B cell (primary cell): ENCODE measurements around the gene LRRC8A. TPM values are rescaled to one million over a fixed set of nuclear protein-coding genes. Genes with fewer than 3 reads are reported as not detected.

ENCODE experiments used
- ATAC-seq: fragments of 200-7000 bp; cut with Tn5 transposase; one replicate; pipeline ENCODE4 v1.10.0; 2021; ENCODE audit warnings: low read depth, mild to moderate bottlenecking, moderate number of reproducible peaks, moderate library complexity
- CTCF ChIA-PET: fragments of 350-600 bp; sonication (Branson Sonifier 250); formaldehyde crosslinking; loops from one replicate; lab custom pipeline; 2021; ENCODE audit warnings: antibody characterized with exemption, inconsistent platforms; lab: Charles Lee
- POLR2A ChIA-PET: fragments of 350-600 bp; sonication (Branson Sonifier 250); formaldehyde crosslinking; loops from one replicate; lab custom pipeline; 2021; ENCODE audit warnings: antibody characterized with exemption; lab: Charles Lee
- DNase-seq: peaks from one replicate; pipeline ENCODE4 v3.0.0; 2013
- H2AFZ ChIP-seq: 2 replicates; pipeline ENCODE4 v1.6.1; 2012; ENCODE audit warnings: mild to moderate bottlenecking, low read depth, low read length; ENCODE audit not compliant: insufficient read depth, poor library complexity, severe bottlenecking
- H3K27ac ChIP-seq, 2 donors: 1 replicate in 1 of 2; 2 replicates in 1 of 2; pipeline ENCODE4 v1.5.1; 2012 to 2013; ENCODE audit warnings: low read length in 2 of 2, mild to moderate bottlenecking in 2 of 2, moderate library complexity in 1 of 2
- H3K27me3 ChIP-seq, 4 experiments: fragments of 200-600 bp in 1 of 4; sonication (generic) in 1 of 4; replicated peaks in 1 of 4; 1 replicate in 2 of 4; 2 replicates in 2 of 4; pipeline versions ENCODE4 v1.6.1 to v1.7.0; 2013 to 2016; ENCODE audit warnings: low read length in 3 of 4, mild to moderate bottlenecking in 2 of 4, mixed read lengths in 1 of 4, moderate library complexity in 1 of 4; ENCODE audit not compliant: insufficient read depth in 4 of 4, control insufficient read depth in 3 of 4; ENCODE audit errors: control extremely low read depth in 1 of 4
- H3K36me3 ChIP-seq, 2 experiments: replicated peaks in 1 of 2; 1 replicate in 1 of 2; 2 replicates in 1 of 2; pipeline versions ENCODE4 v1.6.1 to v1.7.1; 2013; ENCODE audit warnings: low read length in 1 of 2; ENCODE audit not compliant: insufficient read depth in 2 of 2, control insufficient read depth in 1 of 2; ENCODE audit errors: control extremely low read depth in 1 of 2, extremely low read depth in 1 of 2
- H3K4me1 ChIP-seq, 2 donors: fragments of 200-600 bp in 1 of 2; sonication (generic) in 1 of 2; 1 replicate in 1 of 2; 2 replicates in 1 of 2; pipeline versions ENCODE4 v1.5.1 to v1.6.1; 2013 to 2017; ENCODE audit warnings: low read length in 2 of 2; ENCODE audit not compliant: control insufficient read depth in 2 of 2, insufficient read depth in 2 of 2
- H3K4me2 ChIP-seq: replicated peaks from 2 replicates; pipeline ENCODE3; 2012; ENCODE audit warnings: mild to moderate bottlenecking, low read depth, low read length; ENCODE audit not compliant: poor library complexity, severe bottlenecking
- H3K4me3 ChIP-seq, 5 experiments: fragments of 200-600 bp in 1 of 5; sonication (generic) in 1 of 5; 1 replicate in 3 of 5; 2 replicates in 2 of 5; pipeline versions ENCODE4 v1.5.1 to v1.7.0; 2011 to 2016; ENCODE audit warnings: low read length in 4 of 5, mild to moderate bottlenecking in 4 of 5, low read depth in 2 of 5, control low read depth in 1 of 5, moderate library complexity in 1 of 5; ENCODE audit not compliant: insufficient read depth in 1 of 5; ENCODE audit errors: control extremely low read depth in 1 of 5, extremely low read depth in 1 of 5
- H3K79me2 ChIP-seq: fragments of 200-600 bp; sonication (generic); one replicate; pipeline ENCODE4 v1.6.0; 2016; ENCODE audit warnings: low read length; ENCODE audit not compliant: control insufficient read depth, insufficient read depth
- H3K9ac ChIP-seq: fragments of 200-600 bp; sonication (generic); 2 replicates; pipeline ENCODE4 v1.6.1; 2017; ENCODE audit warnings: mild to moderate bottlenecking, low read length, moderate library complexity
- H3K9me3 ChIP-seq, 3 donors: one replicate each; pipeline versions ENCODE4 v1.6.1 to v1.7.1; 2013; ENCODE audit warnings: low read length in 2 of 3; ENCODE audit not compliant: control insufficient read depth in 2 of 3, insufficient read depth in 1 of 3; ENCODE audit errors: control extremely low read depth in 1 of 3
- H4K20me1 ChIP-seq: 2 replicates; pipeline ENCODE4 v1.6.0; 2012; ENCODE audit warnings: mild to moderate bottlenecking, low read length; ENCODE audit not compliant: insufficient read depth, control insufficient read depth, poor library complexity, severe bottlenecking
- H3K27ac Mint-ChIP-seq: one replicate; pipeline ENCODE4 v1.8.0; 2021; ENCODE audit warnings: mixed read lengths
- H3K27me3 Mint-ChIP-seq: one replicate; pipeline ENCODE4 v1.8.0; 2021; ENCODE audit warnings: mixed read lengths
- H3K4me1 Mint-ChIP-seq: one replicate; pipeline ENCODE4 v1.8.0; 2021; ENCODE audit warnings: mixed read lengths
- H3K4me3 Mint-ChIP-seq: one replicate; pipeline ENCODE4 v1.8.0; 2021; ENCODE audit warnings: mixed read lengths
- H3K9me3 Mint-ChIP-seq: one replicate; pipeline ENCODE4 v1.8.0; 2022; ENCODE audit warnings: mixed read lengths; ENCODE audit not compliant: insufficient read depth
- EZH2 ChIP-seq: IDR thresholded peaks from 2 replicates; pipeline ENCODE4 v1.6.1; 2012; ENCODE audit warnings: borderline replicate concordance, low read depth, mild to moderate bottlenecking, moderate library complexity, low read length; ENCODE audit not compliant: insufficient read depth, poor library complexity, severe bottlenecking
- WGBS: methylation state at CpG from one replicate; pipeline ENCODE4 v1.1.5; 2013; ENCODE audit warnings: missing lambda C conversion rate; ENCODE audit not compliant: insufficient coverage; 5-methylcytosine and 5-hydroxymethylcytosine counted together
- intact Hi-C: fragments of 100-400 bp; cut with micrococcal nuclease; formaldehyde crosslinking; loops from one replicate; pipeline ENCODE4 v1.10.0; 2022
- polyA plus RNA-seq: library from polyadenylated mRNA; depleted of rRNA; stranded (reverse); fragments of >200 nt; gene quantifications from 2 replicates; pipeline ENCODE4 v1.2.3, GENCODE V29; 2012
- total RNA-seq, 2 donors: library from RNA; stranded (reverse); fragments of 120-200 nt in 1 of 2; gene quantifications; 1 replicate in 1 of 2; 2 replicates in 1 of 2; pipeline versions ENCODE4 v1.2.3 to v1.2.4, GENCODE V29; 2013 to 2022
- TF ChIP-seq, protein P1 (sequence below): fragments of 200-600 bp; IDR thresholded peaks from one replicate; pipeline ENCODE4 v1.8.0; 2022; ENCODE audit warnings: antibody characterized with exemption, mild to moderate bottlenecking

Gene LRRC8A
- total and polyA plus RNA-seq, 2 donors (not counting 1 experiment from before 2014, with no cell fraction given) = 13.1 to 14.5 TPM

DNA sequence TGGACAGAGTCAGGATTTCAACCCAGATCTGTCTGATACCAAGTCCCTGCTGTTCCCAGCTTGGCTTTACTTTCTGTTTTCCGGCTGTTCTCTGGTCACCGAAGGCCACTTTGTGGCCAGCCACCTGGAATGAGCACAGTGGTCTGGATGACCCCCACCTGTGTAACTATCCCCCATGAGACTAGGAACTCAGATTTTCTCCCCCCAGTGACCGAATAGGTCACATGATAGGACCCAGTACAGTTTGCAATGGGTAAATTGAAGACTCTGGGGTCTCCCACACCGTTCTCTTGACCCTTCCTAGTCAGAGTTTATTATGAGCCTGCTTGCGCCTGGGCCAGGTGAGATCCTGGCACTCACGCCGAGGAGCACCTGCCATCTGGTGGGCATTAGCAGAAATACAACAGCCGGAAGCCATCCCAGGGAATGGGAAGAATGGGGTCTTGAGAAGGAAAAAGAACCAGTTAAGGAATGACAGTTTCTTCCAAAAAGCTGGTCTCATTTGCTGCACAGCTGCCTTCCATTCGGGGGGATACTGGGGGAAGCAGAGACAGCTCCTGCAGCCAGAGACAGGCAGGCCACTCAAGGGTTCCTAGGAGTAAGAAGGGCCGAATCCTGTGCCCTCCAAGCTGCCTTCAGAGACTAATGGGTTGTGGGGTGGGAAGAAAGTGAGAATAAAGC lies 45.9 kb downstream of the LRRC8A start:
- peak; percentile 82 for ATAC-seq
- CTCF ChIA-PET = interaction anchor here (0.6 to 10.7 kb wide), 23 partner anchors 9 to 1761 kb away, joined by 3 to 203 read pairs (median 5); partner anchors contain the start of genes ENDOG, KYAT1, LRRC8A and PKN3
- no peaks in the 10 kb centered on the region for H3K9me3 Mint-ChIP-seq

DNA sequence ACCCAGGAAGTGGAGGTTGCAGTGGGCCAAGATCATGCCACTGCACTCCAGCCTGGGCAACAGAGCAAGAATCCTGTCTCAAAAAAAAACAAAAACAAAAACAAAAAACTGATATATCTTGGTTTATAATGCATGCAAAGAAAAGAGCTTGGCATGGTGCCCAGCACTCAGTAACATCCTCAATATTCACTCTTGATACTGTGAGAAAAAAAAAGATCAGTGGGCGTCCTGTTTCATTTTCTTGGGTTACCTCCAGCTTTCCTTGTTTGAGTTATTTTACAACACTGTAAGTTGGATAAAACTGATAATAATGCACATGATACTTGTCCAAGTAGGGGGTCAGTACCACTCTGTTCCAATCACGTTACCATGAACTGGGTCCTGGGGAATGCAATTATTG lies 46.7 kb downstream of the LRRC8A start:
- Histone ChIP-seq H3K36me3 (no peaks in the 10 kb centered on the region), H3K9ac (no peak overlapping the region), H3K4me2 (no peak overlapping the region), H3K27ac (no peak overlapping the region), H3K27me3 (no peaks in the 10 kb centered on the region), H3K4me1 (peaks cover 0 to 4% of the 10 kb centered on the region in 2 donors), H3K9me3 (no peaks in the 10 kb centered on the region), H3K79me2 (no peaks in the 10 kb centered on the region), H3K4me3 (no peak overlapping the region), H2AFZ (no peak overlapping the region), H4K20me1 (no peaks in the 10 kb centered on the region)
- H3K27me3 Mint-ChIP-seq = no peaks in the 10 kb centered on the region
- H3K4me1 Mint-ChIP-seq = peaks cover 6% of the 10 kb centered on the region
- TF ChIP-seq, protein P1, sequence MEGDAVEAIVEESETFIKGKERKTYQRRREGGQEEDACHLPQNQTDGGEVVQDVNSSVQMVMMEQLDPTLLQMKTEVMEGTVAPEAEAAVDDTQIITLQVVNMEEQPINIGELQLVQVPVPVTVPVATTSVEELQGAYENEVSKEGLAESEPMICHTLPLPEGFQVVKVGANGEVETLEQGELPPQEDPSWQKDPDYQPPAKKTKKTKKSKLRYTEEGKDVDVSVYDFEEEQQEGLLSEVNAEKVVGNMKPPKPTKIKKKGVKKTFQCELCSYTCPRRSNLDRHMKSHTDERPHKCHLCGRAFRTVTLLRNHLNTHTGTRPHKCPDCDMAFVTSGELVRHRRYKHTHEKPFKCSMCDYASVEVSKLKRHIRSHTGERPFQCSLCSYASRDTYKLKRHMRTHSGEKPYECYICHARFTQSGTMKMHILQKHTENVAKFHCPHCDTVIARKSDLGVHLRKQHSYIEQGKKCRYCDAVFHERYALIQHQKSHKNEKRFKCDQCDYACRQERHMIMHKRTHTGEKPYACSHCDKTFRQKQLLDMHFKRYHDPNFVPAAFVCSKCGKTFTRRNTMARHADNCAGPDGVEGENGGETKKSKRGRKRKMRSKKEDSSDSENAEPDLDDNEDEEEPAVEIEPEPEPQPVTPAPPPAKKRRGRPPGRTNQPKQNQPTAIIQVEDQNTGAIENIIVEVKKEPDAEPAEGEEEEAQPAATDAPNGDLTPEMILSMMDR = no peak
- TF ChIP-seq EZH2 = no peak
- ATAC-seq = no peak
- no peak overlapping the region for H3K4me3 Mint-ChIP-seq
- H3K27ac Mint-ChIP-seq = no peak overlapping the region
- ChIA-PET CTCF (interaction anchor here (0.6 to 10.7 kb wide), 24 partner anchors 9 to 1762 kb away, joined by 3 to 203 read pairs (median 4); partner anchors contain the start of genes ENDOG, KYAT1, LRRC8A and PKN3), POLR2A (no interaction called here)
- WGBS = 100% methylated on average over 1 of the region's 2 CpGs
- intact Hi-C loops = loop anchor here (1.0 to 5.0 kb wide), 4 partner anchors 46 to 280 kb away; partner anchors contain the start of genes KYAT1, LRRC8A and PKN3
- H3K9me3 Mint-ChIP-seq = no peaks in the 10 kb centered on the region
- no peak for DNase-seq

More for the DNA sequence above, 45.9 kb downstream of the LRRC8A start:
- Mint-ChIP-seq H3K4me3 (no peak overlapping the region), H3K4me1 (peaks cover 6% of the 10 kb centered on the region), H3K27me3 (peaks cover 2% of the 10 kb centered on the region), H3K27ac (no peak overlapping the region)
- H3K36me3 ChIP-seq = no peaks in the 10 kb centered on the region
- no peak overlapping the region for H3K4me2 ChIP-seq
- H4K20me1 ChIP-seq = no peaks in the 10 kb centered on the region
- no peak overlapping the region for H3K9ac ChIP-seq
- 33% methylated on average over 7 of the region's 10 CpGs for WGBS
- intact Hi-C loops = loop anchor here (1.0 to 5.0 kb wide), 4 partner anchors 46 to 279 kb away; partner anchors contain the start of genes KYAT1, LRRC8A and PKN3
- H3K9me3 ChIP-seq = no peaks in the 10 kb centered on the region
- peak overlapping the region; percentile 21 for H2AFZ ChIP-seq
- no peak overlapping the region for H3K4me3 ChIP-seq
- no peaks in the 10 kb centered on the region for H3K27me3 ChIP-seq
- no peak for TF ChIP-seq EZH2
- TF ChIP-seq, protein P1 = peak; percentile 90
- no peak overlapping the region for H3K27ac ChIP-seq
- no peaks in the 10 kb centered on the region for H3K79me2 ChIP-seq
- POLR2A ChIA-PET = no interaction called here
- peak; percentile 70 for DNase-seq
- H3K4me1 ChIP-seq = peaks cover 0 to 4% of the 10 kb centered on the region in 2 donors
